Left forelimb (tissue), 1 donor: Measurements from ENCODE around the gene PARVG.
A peak's percentile ranks its signal among the peaks of the same experiment; 100 is the strongest.

ENCODE experiments used
- DNase-seq: peaks from one replicate; pipeline ENCODE4 v3.0.0-alpha.2; 2018; ENCODE audit warnings: low spot score

Gene PARVG

GRCh38 chr22:44196731-44197131, 16.0 kb downstream of the PARVG start:
- no peak for DNase-seq

GRCh38 chr22:44197271-44197670, 16.5 kb downstream of the PARVG start:
- DNase-seq, result no peak

GRCh38 chr22:44199164-44199563, 18.4 kb downstream of the PARVG start:
- DNase-seq, result no peak

- DNase-seq, result no peak
These were observed 19.1 kb downstream of the PARVG start for GRCh38 chr22:44199866-44200265.

GRCh38 chr22:44200451-44200850, 19.7 kb downstream of the PARVG start:
- DNase-seq, result no peak

GRCh38 chr22:44200855-44201550, 20.3 kb downstream of the PARVG start:
- no peak for DNase-seq

- no peak for DNase-seq
These were observed 20.9 kb downstream of the PARVG start for GRCh38 chr22:44201665-44202064.

- no peak for DNase-seq
These were observed 21.6 kb downstream of the PARVG start for GRCh38 chr22:44202261-44202789.

- DNase-seq, result no peak
These were observed 22.5 kb downstream of the PARVG start for GRCh38 chr22:44203203-44203602.

GRCh38 chr22:44204739-44205515, 24.2 kb downstream of the PARVG start:
- DNase-seq, result peak; percentile 30

GRCh38 chr22:44205516-44206329, 25.0 kb downstream of the PARVG start:
- peak; percentile 61 for DNase-seq

GRCh38 chr22:44206330-44206645, 25.6 kb downstream of the PARVG start:
- no peak for DNase-seq

GRCh38 chr22:44206696-44207095, 26.0 kb downstream of the PARVG start:
- DNase-seq, result peak; percentile 57

GRCh38 chr22:44207173-44207980, 26.7 kb downstream of the PARVG start:
- DNase-seq, result peak; percentile 59

GRCh38 chr22:44207981-44208317, 27.2 kb downstream of the PARVG start:
- peak; percentile 33 for DNase-seq

- no peak for DNase-seq
These were observed 28.6 kb downstream of the PARVG start for GRCh38 chr22:44209343-44209742.

- DNase-seq, result no peak
These were observed 30.0 kb downstream of the PARVG start for GRCh38 chr22:44210722-44211121.

GRCh38 chr22:44211256-44211945, 30.7 kb downstream of the PARVG start:
- no peak for DNase-seq

- no peak for DNase-seq
These were observed 31.5 kb downstream of the PARVG start for GRCh38 chr22:44211946-44212930.

- no peak for DNase-seq
These were observed 32.2 kb downstream of the PARVG start for GRCh38 chr22:44212936-44213335.
